DND-41 (cell line): ENCODE measurements around the gene LRRN2.

Experiments used
- EZH2 ChIP-seq: IDR thresholded peaks from 3 replicates; pipeline ENCODE4 v1.6.1; 2012; ENCODE audit warnings: borderline replicate concordance, low read depth, mild to moderate bottlenecking, moderate library complexity, low read length, inconsistent platforms; ENCODE audit not compliant: severe bottlenecking
- TF ChIP-seq, protein P1 (sequence below): IDR thresholded peaks from 2 replicates; pipeline ENCODE4 v1.5.1; 2012; ENCODE audit warnings: borderline replicate concordance, low read length, moderate library complexity, mild to moderate bottlenecking; ENCODE audit not compliant: poor library complexity, severe bottlenecking; ENCODE audit errors: extremely low read depth

DNA sequence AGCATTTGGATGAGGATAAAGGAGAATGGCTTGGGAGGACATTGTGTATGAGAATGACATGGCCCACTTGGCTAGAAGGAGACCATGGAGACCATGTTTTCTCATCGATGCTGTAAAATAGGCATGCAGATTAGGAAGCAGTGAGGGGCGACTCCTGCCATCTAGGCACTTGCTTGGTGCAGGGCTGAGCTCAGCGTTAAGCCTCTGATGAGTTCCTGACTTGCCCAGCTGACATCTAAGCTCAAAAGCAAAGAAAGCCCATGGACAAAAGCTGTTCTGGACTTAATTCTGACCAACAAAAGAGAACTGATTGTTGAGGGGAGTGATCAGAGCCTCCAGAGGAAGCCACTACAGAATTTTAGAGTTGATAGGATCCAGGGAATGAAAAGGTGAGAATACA, 74.5 kb downstream of the LRRN2 start:
- TF ChIP-seq, protein P1, sequence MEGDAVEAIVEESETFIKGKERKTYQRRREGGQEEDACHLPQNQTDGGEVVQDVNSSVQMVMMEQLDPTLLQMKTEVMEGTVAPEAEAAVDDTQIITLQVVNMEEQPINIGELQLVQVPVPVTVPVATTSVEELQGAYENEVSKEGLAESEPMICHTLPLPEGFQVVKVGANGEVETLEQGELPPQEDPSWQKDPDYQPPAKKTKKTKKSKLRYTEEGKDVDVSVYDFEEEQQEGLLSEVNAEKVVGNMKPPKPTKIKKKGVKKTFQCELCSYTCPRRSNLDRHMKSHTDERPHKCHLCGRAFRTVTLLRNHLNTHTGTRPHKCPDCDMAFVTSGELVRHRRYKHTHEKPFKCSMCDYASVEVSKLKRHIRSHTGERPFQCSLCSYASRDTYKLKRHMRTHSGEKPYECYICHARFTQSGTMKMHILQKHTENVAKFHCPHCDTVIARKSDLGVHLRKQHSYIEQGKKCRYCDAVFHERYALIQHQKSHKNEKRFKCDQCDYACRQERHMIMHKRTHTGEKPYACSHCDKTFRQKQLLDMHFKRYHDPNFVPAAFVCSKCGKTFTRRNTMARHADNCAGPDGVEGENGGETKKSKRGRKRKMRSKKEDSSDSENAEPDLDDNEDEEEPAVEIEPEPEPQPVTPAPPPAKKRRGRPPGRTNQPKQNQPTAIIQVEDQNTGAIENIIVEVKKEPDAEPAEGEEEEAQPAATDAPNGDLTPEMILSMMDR = no peak
- no peak for TF ChIP-seq EZH2
